HG03097 (cell line): ENCODE data around the gene MOXD1.

Source experiments
- ATAC-seq: cut with Tn5 transposase; IDR thresholded peaks from one replicate; pipeline ENCODE4 v1.9.1; 2021; ENCODE audit not compliant: unreplicated experiment, low FRiP score

Gene MOXD1

GRCh38 chr6:132246632-132247270 is 154.5 kb downstream of the MOXD1 start:
- no peak for ATAC-seq

- ATAC-seq, result no peak
These were observed 155.1 kb downstream of the MOXD1 start for GRCh38 chr6:132246120-132246617.
